ENCODE results near the gene TIE1.

The TIE1 gene

GRCh38 chr1:43363283-43363934, 62.6 kb downstream of the TIE1 start:
- H3K4me2 ChIP-seq (ENCODE audit: low read length), result no peak overlapping the region
- H3K27ac ChIP-seq, result no peak overlapping the region
- no peak overlapping the region for H3K4me3 ChIP-seq (ENCODE audit: low read depth, low read length)
- no peaks in the 10 kb centered on the region for H3K27me3 ChIP-seq (ENCODE audit: control insufficient read depth, insufficient read depth, low read length)
- no peaks in the 10 kb centered on the region for H3K79me2 ChIP-seq
- no peaks in the 10 kb centered on the region for H3K9me3 ChIP-seq (ENCODE audit: control insufficient read depth, low read length)
- H2AFZ ChIP-seq, result no peak overlapping the region
- no peak for TF ChIP-seq CTCF (IDR thresholded peaks at IDR 0.05)
- no peak overlapping the region for H3K9ac ChIP-seq
- no peaks in the 10 kb centered on the region for H3K36me3 ChIP-seq (ENCODE audit: control insufficient read depth, insufficient read depth, low read length)
- H3K4me1 ChIP-seq, result no peaks in the 10 kb centered on the region

GRCh38 chr1:43363935-43364525, 63.2 kb downstream of the TIE1 start:
- Histone ChIP-seq H3K9ac (no peak overlapping the region), H3K4me3 (ENCODE audit: low read depth, low read length) (no peak overlapping the region), H3K79me2 (no peaks in the 10 kb centered on the region), H3K27me3 (ENCODE audit: control insufficient read depth, insufficient read depth, low read length) (no peaks in the 10 kb centered on the region), H3K4me1 (peaks cover 3% of the 10 kb centered on the region), H3K4me2 (ENCODE audit: low read length) (no peak overlapping the region), H3K36me3 (ENCODE audit: control insufficient read depth, insufficient read depth, low read length) (no peaks in the 10 kb centered on the region), H3K9me3 (ENCODE audit: control insufficient read depth, low read length) (no peaks in the 10 kb centered on the region), H2AFZ (no peak overlapping the region), H3K27ac (no peak overlapping the region)
- TF ChIP-seq CTCF (IDR thresholded peaks at IDR 0.05), result no peak

GRCh38 chr1:43365678-43366077, 64.9 kb downstream of the TIE1 start:
- H3K36me3 ChIP-seq (ENCODE audit: control insufficient read depth, insufficient read depth, low read length), result no peaks in the 10 kb centered on the region
- no peaks in the 10 kb centered on the region for H3K9me3 ChIP-seq (ENCODE audit: control insufficient read depth, low read length)
- no peak overlapping the region for H3K27ac ChIP-seq
- H3K27me3 ChIP-seq (ENCODE audit: control insufficient read depth, insufficient read depth, low read length), result no peaks in the 10 kb centered on the region
- no peak for TF ChIP-seq CTCF (IDR thresholded peaks at IDR 0.05)
- H3K4me3 ChIP-seq (ENCODE audit: low read depth, low read length), result no peak overlapping the region
- H3K4me1 ChIP-seq, result peaks cover 3% of the 10 kb centered on the region
- H3K79me2 ChIP-seq, result no peaks in the 10 kb centered on the region
- H3K4me2 ChIP-seq (ENCODE audit: low read length), result no peak overlapping the region
- H3K9ac ChIP-seq, result no peak overlapping the region
- no peak overlapping the region for H2AFZ ChIP-seq

- Histone ChIP-seq H3K4me1 (peaks cover 3% of the 10 kb centered on the region), H3K79me2 (no peaks in the 10 kb centered on the region), H3K4me2 (ENCODE audit: low read length) (peak overlapping the region; percentile 86), H3K4me3 (ENCODE audit: low read depth, low read length) (peak overlapping the region; percentile 65), H2AFZ (no peak overlapping the region), H3K27ac (no peak overlapping the region), H3K9ac (no peak overlapping the region), H3K36me3 (ENCODE audit: control insufficient read depth, insufficient read depth, low read length) (no peaks in the 10 kb centered on the region), H3K27me3 (ENCODE audit: control insufficient read depth, insufficient read depth, low read length) (no peaks in the 10 kb centered on the region), H3K9me3 (ENCODE audit: control insufficient read depth, low read length) (no peaks in the 10 kb centered on the region)
- no peak for TF ChIP-seq CTCF (IDR thresholded peaks at IDR 0.05)
Observed at GRCh38 chr1:43366179-43366578, 65.4 kb downstream of the TIE1 start.

- Histone ChIP-seq H3K27me3 (ENCODE audit: control insufficient read depth, insufficient read depth, low read length) (no peaks in the 10 kb centered on the region), H3K36me3 (ENCODE audit: control insufficient read depth, insufficient read depth, low read length) (no peaks in the 10 kb centered on the region), H3K27ac (no peak overlapping the region), H3K4me2 (ENCODE audit: low read length) (peak overlapping the region; percentile 86), H3K79me2 (no peaks in the 10 kb centered on the region), H3K9ac (no peak overlapping the region), H3K4me3 (ENCODE audit: low read depth, low read length) (peak overlapping the region; percentile 65), H3K9me3 (ENCODE audit: control insufficient read depth, low read length) (no peaks in the 10 kb centered on the region), H3K4me1 (peaks cover 3% of the 10 kb centered on the region), H2AFZ (no peak overlapping the region)
- TF ChIP-seq CTCF (IDR thresholded peaks at IDR 0.05), result no peak
Observed at GRCh38 chr1:43366601-43367025, 65.8 kb downstream of the TIE1 start.

All from parathyroid adenoma (tissue), 2 donors.